HCT116 (cell line): ENCODE data around the gene BLNK. TPM values are rescaled to one million over a fixed set of nuclear protein-coding genes. Genes with fewer than 3 reads are reported as not detected.

ENCODE experiments used
- ATAC-seq: fragments of 200-7000 bp; cut with Tn5 transposase; 2 replicates; pipeline ENCODE4 v1.9.1; 2020; ENCODE audit warnings: mild to moderate bottlenecking, moderate library complexity
- BruUV-seq: library from RNA; stranded (reverse); fragments of 400-500 nt; replicated peaks from 2 replicates; lab custom pipeline; 2021; lab: Mats Ljungman, UMichigan
- CTCF ChIA-PET: fragments of 300-600 bp; sonication (Branson Sonifier 250); formaldehyde crosslinking; loops from one replicate; lab custom pipeline; 2021; ENCODE audit warnings: antibody characterized with exemption; lab: Charles Lee
- POLR2A ChIA-PET: fragments of 300-600, 350-600 bp; sonication (Branson Sonifier 250); formaldehyde crosslinking; loops from one replicate; lab custom pipeline; 2021; ENCODE audit warnings: antibody characterized with exemption; lab: Charles Lee
- RAD21 ChIA-PET, 2 experiments: fragments of 300-600 bp; sonication (Branson Sonifier 250); formaldehyde crosslinking; loops; one replicate each; lab custom pipeline; 2023; ENCODE audit warnings: low total read pairs in 2 of 2; ENCODE audit not compliant: uncharacterized antibody in 2 of 2, unreplicated experiment in 2 of 2, low non-redundant PET in 1 of 2; lab: Charles Lee
- DNase-seq: peaks from one replicate; pipeline ENCODE4 v3.0.0-alpha.2; 2010; ENCODE audit warnings: low read depth, low spot score
- H2AFZ ChIP-seq: fragments of 200-600 bp; shearing (Covaris generic), sonication (generic); 2 replicates; pipeline ENCODE4 v1.6.1; 2017; ENCODE audit warnings: low read depth, mixed run types, mixed read lengths, antibody characterized with exemption, low read length; ENCODE audit not compliant: poor library complexity, severe bottlenecking
- H3K27ac ChIP-seq: 2 replicates; pipeline ENCODE4 v1.5.1; 2012; ENCODE audit warnings: low read depth, low read length
- H3K27me3 ChIP-seq: fragments of 200-600 bp; sonication (generic); 2 replicates; pipeline ENCODE4 v1.6.1; 2016; ENCODE audit warnings: mixed run types, low read length, mixed read lengths; ENCODE audit not compliant: insufficient read depth
- H3K36me3 ChIP-seq, 2 experiments: fragments of 200-500 bp in 1 of 2; fragments of 200-600 bp in 1 of 2; sonication (Bioruptor generic) in 1 of 2; sonication (generic) in 1 of 2; 2 replicates each; pipeline versions ENCODE4 v1.5.1 to v1.6.1; 2014 to 2016; ENCODE audit warnings: low read length in 2 of 2, inconsistent platforms in 1 of 2, mixed read lengths in 1 of 2, mixed run types in 1 of 2; ENCODE audit not compliant: insufficient read depth in 2 of 2, control insufficient read depth in 1 of 2
- H3K4me1 ChIP-seq, 2 experiments: fragments of 200-600 bp in 1 of 2; sonication (generic) in 1 of 2; 2 replicates each; pipeline versions ENCODE4 v1.5.1 to v1.6.1; 2012 to 2017; ENCODE audit warnings: low read length in 2 of 2, inconsistent platforms in 1 of 2, mild to moderate bottlenecking in 1 of 2, mixed read lengths in 1 of 2, mixed run types in 1 of 2, moderate library complexity in 1 of 2; ENCODE audit not compliant: insufficient read depth in 2 of 2, control insufficient read depth in 1 of 2
- H3K4me2 ChIP-seq: fragments of 200-600 bp; sonication (generic); 2 replicates; pipeline ENCODE4 v1.6.1; 2017; ENCODE audit warnings: mixed run types, low read length, mixed read lengths
- H3K4me3 ChIP-seq, 2 experiments: fragments of 200-600 bp in 1 of 2; sonication (generic) in 1 of 2; replicated peaks in 1 of 2; 2 replicates each; pipeline ENCODE4 v1.5.1; 2011 to 2016; ENCODE audit warnings: low read length in 2 of 2, control low read depth in 1 of 2, low read depth in 1 of 2, mild to moderate bottlenecking in 1 of 2, mixed read lengths in 1 of 2, mixed run types in 1 of 2
- H3K79me2 ChIP-seq: fragments of 200-600 bp; sonication (generic); 2 replicates; pipeline ENCODE4 v1.6.1; 2017; ENCODE audit warnings: mild to moderate bottlenecking, mixed run types, low read length, moderate library complexity, mixed read lengths; ENCODE audit not compliant: insufficient read depth
- H3K9ac ChIP-seq: fragments of 200-600 bp; sonication (generic); 2 replicates; pipeline ENCODE4 v1.6.1; 2016; ENCODE audit warnings: low read length, mixed read lengths
- H3K9me2 ChIP-seq: fragments of 200-600 bp; sonication (generic), shearing (Covaris generic); 2 replicates; pipeline ENCODE4 v1.6.1; 2017; ENCODE audit warnings: mixed run types, mild to moderate bottlenecking, moderate library complexity; ENCODE audit not compliant: insufficient read depth
- H3K9me3 ChIP-seq, 2 experiments: fragments of 200-500 bp in 1 of 2; fragments of 200-600 bp in 1 of 2; sonication (Bioruptor generic) in 1 of 2; sonication (generic) in 1 of 2; 2 replicates each; pipeline ENCODE4 v1.6.1; 2014 to 2017; ENCODE audit warnings: low read length in 2 of 2, mixed read lengths in 2 of 2, inconsistent platforms in 1 of 2, low read depth in 1 of 2, mild to moderate bottlenecking in 1 of 2, mixed run types in 1 of 2, moderate library complexity in 1 of 2; ENCODE audit not compliant: control insufficient read depth in 1 of 2, insufficient read depth in 1 of 2
- H4K20me1 ChIP-seq: fragments of 200-600 bp; sonication (generic), shearing (Covaris generic); 2 replicates; pipeline ENCODE4 v1.6.1; 2017; ENCODE audit warnings: mixed run types, mild to moderate bottlenecking, moderate library complexity; ENCODE audit not compliant: insufficient read depth
- CEBPB ChIP-seq: IDR thresholded peaks from 2 replicates; pipeline ENCODE4 v1.6.1; 2012; ENCODE audit warnings: low read depth
- EGR1 ChIP-seq: IDR thresholded peaks from 2 replicates; pipeline ENCODE4 v1.6.1; 2012; ENCODE audit warnings: low read depth
- EZH2 ChIP-seq: fragments of 200-600 bp; sonication (generic); IDR thresholded peaks from 2 replicates; pipeline ENCODE4 v1.6.1; 2017; ENCODE audit warnings: antibody characterized with exemption, mixed run types
- FOSL1 ChIP-seq: IDR thresholded peaks from 2 replicates; pipeline ENCODE4 v1.6.1; 2012; ENCODE audit warnings: low read depth
- JUND ChIP-seq: IDR thresholded peaks from 2 replicates; pipeline ENCODE4 v1.6.1; 2012
- MAX ChIP-seq: IDR thresholded peaks from 2 replicates; pipeline ENCODE4 v1.6.1; 2012
- POLR2A ChIP-seq: IDR thresholded peaks from 2 replicates; pipeline ENCODE4 v1.7.0; 2011; ENCODE audit warnings: borderline replicate concordance; ENCODE audit not compliant: insufficient read depth, insufficient read length; ENCODE audit errors: extremely low read depth
- RAD21 ChIP-seq: IDR thresholded peaks from 2 replicates; pipeline ENCODE4 v1.6.1; 2012; ENCODE audit warnings: low read depth, mild to moderate bottlenecking
- REST ChIP-seq: IDR thresholded peaks from 2 replicates; pipeline ENCODE4 v1.6.1; 2012; ENCODE audit warnings: low read depth
- SP1 ChIP-seq: IDR thresholded peaks from 2 replicates; pipeline ENCODE4 v1.6.1; 2012; ENCODE audit warnings: low read depth
- TCF7L2 ChIP-seq: IDR thresholded peaks from 2 replicates; pipeline ENCODE4 v1.7.0; 2011; ENCODE audit warnings: borderline replicate concordance, inconsistent platforms; ENCODE audit not compliant: insufficient read depth, insufficient read length; ENCODE audit errors: extremely low read depth
- YY1 ChIP-seq: IDR thresholded peaks from 2 replicates; pipeline ENCODE4 v1.6.1; 2011; ENCODE audit warnings: low read length, low read depth, moderate library complexity, mild to moderate bottlenecking; ENCODE audit not compliant: insufficient replicate concordance; ENCODE audit errors: extremely low read depth
- ZFX ChIP-seq: fragments of 450-650 bp; IDR thresholded peaks from 2 replicates; pipeline ENCODE4 v1.6.1; 2017
- ZNF274 ChIP-seq: fragments of 200-500 bp; sonication (Bioruptor generic); IDR thresholded peaks from 2 replicates; pipeline ENCODE4 v1.6.1; 2014; ENCODE audit warnings: mild to moderate bottlenecking, low read depth, low read length, inconsistent platforms
- intact Hi-C: fragments of 100-400 bp; cut with micrococcal nuclease; formaldehyde crosslinking; loops from 2 replicates; pipeline ENCODE4 v1.10.0; 2022
- total RNA-seq: library from RNA; stranded (reverse); gene quantifications from one replicate; pipeline ENCODE4 v1.2.1, GENCODE V29; 2021; ENCODE audit not compliant: unreplicated experiment
- TF ChIP-seq, protein P1 (sequence below), 3 experiments: fragments of 200-600 bp in 1 of 3; sonication (generic) in 1 of 3; IDR thresholded peaks in 2 of 3; conservative IDR thresholded peaks in 1 of 3; 2 replicates each; pipeline ENCODE4 v1.5.1; 2012 to 2017; ENCODE audit warnings: low read depth in 2 of 3, low read length in 2 of 3, antibody characterized with exemption in 1 of 3, borderline replicate concordance in 1 of 3, control low read depth in 1 of 3, mild to moderate bottlenecking in 1 of 3, mixed read lengths in 1 of 3, mixed run types in 1 of 3, moderate library complexity in 1 of 3; ENCODE audit not compliant: insufficient read depth in 1 of 3

BLNK gene
- total RNA-seq, 1 experiment from 2014 or later, result 0.59 TPM

DNA sequence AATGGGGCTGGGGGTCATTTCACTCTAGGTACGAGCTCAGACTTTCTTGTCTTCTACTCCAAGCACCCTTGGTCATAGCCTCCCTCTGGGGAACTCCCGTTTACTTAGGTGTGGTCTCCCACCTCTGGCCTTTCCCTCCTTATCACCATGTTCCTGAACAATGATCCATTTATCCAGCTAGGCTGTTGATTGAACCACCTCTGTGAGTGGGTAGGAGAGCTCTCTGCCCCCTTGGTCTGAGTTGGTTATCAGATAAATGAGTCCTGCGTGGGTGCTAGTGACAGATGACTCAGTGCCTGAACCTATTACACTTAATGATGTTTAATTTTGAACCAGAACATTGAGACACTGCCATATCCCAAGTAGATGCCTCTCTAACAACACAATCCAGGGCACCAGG is 9.4 kb downstream of the BLNK start:
- H3K9me3 ChIP-seq, result no peaks in the 10 kb centered on the region
- H3K9ac ChIP-seq, result no peak overlapping the region
- ATAC-seq, result peak; percentile 52; the same call in 1 of the 2 replicates
- no peaks in the 10 kb centered on the region for H3K9me2 ChIP-seq
- intact Hi-C loops, result no loop called here
- RAD21 ChIA-PET, result no interaction called here
- BruUV-seq, result no TSS peak
- peaks cover under 1 to 18% of the 10 kb centered on the region in 2 experiments for H3K4me1 ChIP-seq
- H2AFZ ChIP-seq, result no peak overlapping the region
- H3K36me3 ChIP-seq, result no peaks in the 10 kb centered on the region
- no peak overlapping the region for H3K27ac ChIP-seq
- no peak overlapping the region for H3K4me3 ChIP-seq
- H3K4me2 ChIP-seq, result peak overlapping the region; percentile 54
- CTCF ChIA-PET, result no interaction called here
- TF ChIP-seq EGR1, result peak; percentile 45; the same call in 1 of the 2 replicates
- no peak for TF ChIP-seq RAD21
- no peaks in the 10 kb centered on the region for H4K20me1 ChIP-seq
- H3K79me2 ChIP-seq, result no peaks in the 10 kb centered on the region
- H3K27me3 ChIP-seq, result no peaks in the 10 kb centered on the region
- DNase-seq, result peak; percentile 26
- POLR2A ChIA-PET, result no interaction called here

GRCh38 chr10:96261132-96261531 is 10.2 kb downstream of the BLNK start:
- H3K36me3 ChIP-seq, result no peaks in the 10 kb centered on the region
- ChIA-PET RAD21 (no interaction called here), POLR2A (no interaction called here), CTCF (interaction anchor here (1.1 kb wide), 1 partner anchor 31 kb away, joined by 3 read pairs; no protein-coding TSS in a partner anchor)
- H3K27ac ChIP-seq, result no peak overlapping the region
- no TSS peak for BruUV-seq
- no peak overlapping the region for H3K4me3 ChIP-seq
- no peaks in the 10 kb centered on the region for H3K27me3 ChIP-seq
- H3K4me2 ChIP-seq, result no peak overlapping the region
- DNase-seq, result no peak
- H3K4me1 ChIP-seq, result peaks cover 0 to 10% of the 10 kb centered on the region in 2 experiments; a peak in 2 of 4 replicates
- intact Hi-C loops, result no loop called here
- H3K9ac ChIP-seq, result no peak overlapping the region
- H3K9me3 ChIP-seq, result no peaks in the 10 kb centered on the region
- H2AFZ ChIP-seq, result no peak overlapping the region
- no peaks in the 10 kb centered on the region for H4K20me1 ChIP-seq
- no peak for ATAC-seq
- H3K79me2 ChIP-seq, result no peaks in the 10 kb centered on the region
- H3K9me2 ChIP-seq, result no peaks in the 10 kb centered on the region
- no peak for TF ChIP-seq ZNF274
- TF ChIP-seq EZH2, result no peak
- TF ChIP-seq YY1, result no peak
- TF ChIP-seq, protein P1, sequence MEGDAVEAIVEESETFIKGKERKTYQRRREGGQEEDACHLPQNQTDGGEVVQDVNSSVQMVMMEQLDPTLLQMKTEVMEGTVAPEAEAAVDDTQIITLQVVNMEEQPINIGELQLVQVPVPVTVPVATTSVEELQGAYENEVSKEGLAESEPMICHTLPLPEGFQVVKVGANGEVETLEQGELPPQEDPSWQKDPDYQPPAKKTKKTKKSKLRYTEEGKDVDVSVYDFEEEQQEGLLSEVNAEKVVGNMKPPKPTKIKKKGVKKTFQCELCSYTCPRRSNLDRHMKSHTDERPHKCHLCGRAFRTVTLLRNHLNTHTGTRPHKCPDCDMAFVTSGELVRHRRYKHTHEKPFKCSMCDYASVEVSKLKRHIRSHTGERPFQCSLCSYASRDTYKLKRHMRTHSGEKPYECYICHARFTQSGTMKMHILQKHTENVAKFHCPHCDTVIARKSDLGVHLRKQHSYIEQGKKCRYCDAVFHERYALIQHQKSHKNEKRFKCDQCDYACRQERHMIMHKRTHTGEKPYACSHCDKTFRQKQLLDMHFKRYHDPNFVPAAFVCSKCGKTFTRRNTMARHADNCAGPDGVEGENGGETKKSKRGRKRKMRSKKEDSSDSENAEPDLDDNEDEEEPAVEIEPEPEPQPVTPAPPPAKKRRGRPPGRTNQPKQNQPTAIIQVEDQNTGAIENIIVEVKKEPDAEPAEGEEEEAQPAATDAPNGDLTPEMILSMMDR (IDR thresholded peaks at IDR 0.05 in 2 of 3, conservative IDR thresholded peaks at IDR 0.05 in 1 of 3; ENCODE audit: borderline replicate concordance in 1 of 3, insufficient read depth in 1 of 3, low read depth in 2 of 3, low read length in 2 of 3), result no peak
- TF ChIP-seq REST, result no peak
- TF ChIP-seq CEBPB, result no peak
- TF ChIP-seq ZFX, result no peak
- no peak for TF ChIP-seq FOSL1
- no peak for TF ChIP-seq TCF7L2
- TF ChIP-seq JUND, result no peak
- TF ChIP-seq EGR1, result no peak
- TF ChIP-seq POLR2A, result no peak
- no peak for TF ChIP-seq SP1
- TF ChIP-seq MAX, result no peak
